HG03175 (cell line): ENCODE data around the gene ASB11.
A peak's percentile ranks its signal among the peaks of the same experiment; 100 is the strongest.

Experiments
- ATAC-seq: cut with Tn5 transposase; IDR thresholded peaks from one replicate; pipeline ENCODE4 v1.9.1; 2021; ENCODE audit warnings: mild to moderate bottlenecking, moderate library complexity; ENCODE audit not compliant: unreplicated experiment

Gene ASB11, protein sequence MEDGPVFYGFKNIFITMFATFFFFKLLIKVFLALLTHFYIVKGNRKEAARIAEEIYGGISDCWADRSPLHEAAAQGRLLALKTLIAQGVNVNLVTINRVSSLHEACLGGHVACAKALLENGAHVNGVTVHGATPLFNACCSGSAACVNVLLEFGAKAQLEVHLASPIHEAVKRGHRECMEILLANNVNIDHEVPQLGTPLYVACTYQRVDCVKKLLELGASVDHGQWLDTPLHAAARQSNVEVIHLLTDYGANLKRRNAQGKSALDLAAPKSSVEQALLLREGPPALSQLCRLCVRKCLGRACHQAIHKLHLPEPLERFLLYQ

DNA sequence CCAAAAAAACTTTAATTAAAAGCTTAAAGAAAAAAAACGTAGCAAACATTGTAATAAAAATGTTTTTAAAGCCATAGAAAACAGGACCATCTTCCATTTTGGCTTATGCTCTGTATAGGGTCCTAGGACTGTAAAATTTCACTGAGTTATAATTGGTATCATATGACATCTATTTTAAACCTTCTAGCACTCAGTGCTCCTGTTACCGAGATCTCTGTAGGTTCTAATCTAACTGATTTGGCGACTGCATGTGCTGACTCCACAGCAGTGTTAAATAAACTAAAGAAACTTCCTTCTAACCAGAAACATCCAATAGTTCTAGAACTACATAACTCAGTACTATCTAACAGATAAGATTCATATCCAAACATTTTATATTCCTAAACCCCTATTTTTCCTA is at the start of gene ASB11:
TSS of gene ASB11 (minus strand) at position 132 of the 400 bp plus-strand sequence. CDS start at position 97, 35 bp downstream.
- no peak for ATAC-seq

DNA sequence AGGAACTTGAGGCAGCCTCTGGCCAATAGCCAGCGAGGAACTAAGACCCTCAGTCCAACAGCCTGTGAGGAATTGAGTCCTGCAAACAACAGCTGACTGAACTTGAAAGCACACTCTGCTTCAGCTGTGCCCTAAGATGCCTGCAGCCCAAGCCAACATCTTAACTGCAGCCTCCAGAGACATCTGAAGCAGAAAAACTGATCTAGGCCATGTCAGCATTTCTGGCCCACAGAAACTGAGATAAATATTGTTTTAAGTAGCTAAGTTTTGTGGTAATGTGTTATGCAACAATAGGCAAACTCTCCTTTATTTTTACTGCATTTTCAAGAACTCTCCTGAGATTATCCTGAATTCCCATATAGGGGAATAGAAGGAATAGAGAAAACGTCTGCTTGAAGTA is 44.3 kb upstream of the ASB11 start:
- ATAC-seq: no peak

DNA sequence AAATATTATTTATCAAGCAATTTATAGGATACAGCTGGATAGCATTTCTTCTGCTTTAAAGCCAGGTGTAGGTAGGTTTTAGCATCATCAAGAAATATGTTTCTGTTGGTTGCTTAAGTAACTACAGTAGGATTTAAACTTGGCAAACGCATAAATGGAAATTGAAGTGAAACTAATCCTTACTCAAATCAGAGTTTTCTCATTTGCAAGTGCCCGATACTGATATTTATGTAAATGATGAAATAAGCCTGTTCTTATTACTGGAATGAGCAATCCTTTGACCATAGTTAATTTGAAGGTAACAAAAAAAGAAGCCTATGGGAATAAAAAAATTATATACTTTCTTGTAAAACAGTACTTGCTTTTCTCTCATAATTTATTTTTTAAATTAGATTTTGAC is 43.1 kb upstream of the ASB11 start:
- ATAC-seq: peak; percentile 42

DNA sequence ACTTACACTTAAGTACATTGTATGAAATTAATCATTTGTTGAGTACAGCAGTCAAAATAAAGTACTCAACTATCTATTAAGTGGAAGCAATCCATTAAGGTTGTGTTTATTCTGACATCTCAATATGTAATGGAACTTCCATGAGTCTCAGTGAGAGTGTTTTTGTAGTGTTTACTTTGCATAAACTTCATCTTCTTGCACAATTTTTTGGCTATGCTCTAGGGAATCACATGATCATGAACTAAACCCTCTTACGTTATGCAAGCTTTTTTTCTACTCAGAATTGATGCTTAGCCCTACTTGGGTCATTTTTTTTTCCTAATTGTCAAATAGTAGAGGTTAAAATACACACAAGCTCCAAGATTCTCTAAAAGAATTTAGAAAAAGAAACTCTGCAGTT is 41.0 kb upstream of the ASB11 start:
- no peak for ATAC-seq

DNA sequence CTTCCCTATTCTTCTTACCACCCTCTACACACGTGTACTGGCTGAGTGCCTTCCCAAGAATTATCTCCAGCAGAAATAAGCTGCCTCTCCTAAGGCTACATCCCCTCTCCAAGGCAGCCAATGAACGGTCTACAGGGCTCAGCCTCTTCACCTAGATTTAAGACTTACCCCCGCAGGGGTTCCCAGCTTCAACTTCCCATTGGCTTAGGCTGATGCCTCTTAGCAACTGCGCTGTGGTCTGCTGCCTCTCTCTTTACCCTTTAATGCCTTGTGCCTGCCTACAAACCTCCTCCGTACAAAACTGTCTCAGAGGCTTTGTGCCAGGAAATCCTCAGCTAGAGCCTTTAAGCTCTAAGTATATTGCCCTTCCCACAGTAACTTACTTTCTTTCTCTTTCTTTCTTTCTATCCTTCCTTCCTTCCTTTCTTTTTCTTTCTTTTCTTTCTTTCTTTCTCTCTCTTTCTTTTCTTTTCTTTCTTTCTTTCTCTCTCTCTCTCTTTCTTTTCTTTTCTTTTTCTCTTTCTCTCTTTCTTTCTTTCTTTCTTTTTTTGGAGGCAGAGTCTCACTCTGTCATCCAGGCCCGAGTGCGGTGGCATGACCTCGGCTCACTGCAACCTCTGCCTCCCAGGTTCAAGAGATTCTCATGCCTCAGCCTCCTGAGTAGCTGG is 35.0 kb upstream of the ASB11 start:
- no peak for ATAC-seq

DNA sequence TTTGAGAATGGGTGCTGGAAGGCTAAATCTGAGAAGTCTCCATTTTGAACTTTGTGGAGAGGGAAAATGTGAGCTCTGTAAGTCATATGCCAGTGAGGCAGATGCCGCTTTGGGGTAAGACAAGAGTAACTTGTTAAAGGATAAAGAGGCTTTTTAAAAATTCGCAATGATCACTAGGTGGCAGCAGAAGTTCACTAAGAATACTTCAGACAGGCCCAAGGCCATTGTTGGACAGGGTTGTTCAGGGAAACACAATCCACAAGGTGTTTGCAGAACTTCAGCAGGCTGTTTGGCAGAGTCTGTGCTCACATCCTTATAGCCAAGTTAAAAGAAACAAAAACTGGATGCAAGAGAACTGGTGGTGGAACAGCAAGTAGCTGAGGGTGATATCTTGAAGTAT is 33.6 kb upstream of the ASB11 start:
- peak; percentile 50 for ATAC-seq

DNA sequence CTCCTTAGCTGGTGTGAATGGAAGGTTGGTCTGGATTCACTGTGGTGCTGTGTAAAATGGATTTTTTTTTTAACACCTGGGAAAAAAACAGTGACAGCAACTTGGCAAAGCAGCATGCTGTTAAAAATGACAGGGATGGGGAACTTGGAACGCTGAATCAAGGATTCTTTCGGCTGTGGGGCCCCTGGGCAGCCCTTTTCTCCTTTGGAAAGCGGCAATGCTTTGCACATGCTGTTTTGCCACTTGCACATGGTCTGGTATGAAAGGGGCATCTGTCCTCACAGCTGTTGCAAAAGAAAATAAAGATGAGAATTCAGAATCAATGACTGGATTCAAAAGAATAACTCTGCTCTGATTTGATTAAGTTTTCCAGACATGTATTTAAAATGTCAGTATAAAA is 30.5 kb upstream of the ASB11 start:
- no peak for ATAC-seq

DNA sequence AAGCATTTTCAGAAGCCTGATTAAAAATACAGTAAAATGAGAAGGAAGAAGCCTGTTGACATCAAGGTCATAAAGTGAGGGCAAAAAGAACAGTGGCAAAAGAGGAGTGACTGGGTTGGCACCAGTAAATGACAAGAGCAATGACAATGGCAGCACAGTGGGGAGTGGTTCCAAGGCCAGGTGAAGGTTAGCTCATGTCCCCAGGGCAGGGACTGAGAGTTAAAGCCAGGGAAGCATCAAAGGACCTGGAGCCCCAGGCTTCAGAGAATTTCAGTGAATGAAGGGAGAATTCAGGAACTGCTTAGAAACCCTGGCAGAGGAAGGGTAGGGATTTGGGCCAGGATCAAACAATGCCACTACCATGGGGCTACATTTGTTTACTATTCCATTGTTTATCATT is 28.7 kb upstream of the ASB11 start:
- ATAC-seq: no peak

DNA sequence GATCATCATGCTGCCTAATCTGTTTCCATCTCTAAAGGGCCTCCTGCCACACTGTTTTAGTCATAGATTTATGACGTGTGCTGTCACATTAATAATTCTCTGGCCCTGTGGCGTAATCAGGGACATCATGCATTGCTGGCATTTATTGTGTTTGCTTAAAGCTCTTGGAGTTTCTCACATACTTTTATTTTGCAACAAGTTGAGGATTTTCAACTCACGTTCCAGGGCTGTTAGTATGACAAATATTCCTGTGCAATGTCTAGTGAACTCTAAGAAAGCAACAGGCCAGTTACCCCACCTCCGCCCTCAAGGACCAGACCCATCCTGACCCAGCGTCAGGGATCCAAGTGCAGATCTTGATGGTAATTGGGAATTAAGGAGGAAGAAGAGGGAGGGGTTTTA is 27.6 kb upstream of the ASB11 start:
- ATAC-seq: no peak

DNA sequence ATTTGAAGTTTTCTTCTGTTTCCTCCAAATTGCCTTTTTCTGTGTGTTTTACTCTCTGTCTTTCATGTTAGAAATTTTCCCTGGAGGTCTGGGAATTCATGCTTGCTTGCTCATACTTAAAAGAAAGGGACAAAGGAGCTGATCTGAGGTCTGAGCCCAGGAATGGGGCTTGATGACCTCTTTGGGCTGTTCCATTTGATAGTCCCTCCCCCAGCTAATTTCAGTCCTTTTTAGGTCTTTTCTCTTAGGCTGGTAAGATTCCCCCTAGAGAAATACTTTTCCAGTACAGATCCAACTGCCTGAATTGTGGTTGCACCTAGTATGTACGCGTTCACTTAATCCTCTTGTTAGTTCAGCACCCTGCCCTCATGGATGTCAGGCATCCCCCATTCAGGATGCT is 25.4 kb upstream of the ASB11 start:
- no peak for ATAC-seq

DNA sequence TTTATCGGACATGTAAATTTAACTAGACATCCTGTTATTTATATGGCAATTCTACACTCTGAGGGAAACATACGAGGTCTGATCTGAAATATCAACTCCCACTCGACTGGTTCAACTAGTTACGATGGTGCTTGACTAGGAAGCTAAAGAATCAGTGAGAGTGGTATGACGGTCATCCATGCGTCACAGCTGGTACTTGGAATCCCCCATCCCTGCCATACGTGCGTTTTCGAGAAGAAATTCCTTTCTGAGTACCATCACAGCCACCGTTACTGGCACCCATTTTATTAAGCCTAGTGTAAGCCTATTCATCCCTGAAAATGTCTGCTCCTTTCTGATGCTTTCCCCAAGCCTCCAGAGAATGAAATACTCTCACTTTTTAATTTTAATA is 20.6 kb upstream of the ASB11 start:
- no peak for ATAC-seq

DNA sequence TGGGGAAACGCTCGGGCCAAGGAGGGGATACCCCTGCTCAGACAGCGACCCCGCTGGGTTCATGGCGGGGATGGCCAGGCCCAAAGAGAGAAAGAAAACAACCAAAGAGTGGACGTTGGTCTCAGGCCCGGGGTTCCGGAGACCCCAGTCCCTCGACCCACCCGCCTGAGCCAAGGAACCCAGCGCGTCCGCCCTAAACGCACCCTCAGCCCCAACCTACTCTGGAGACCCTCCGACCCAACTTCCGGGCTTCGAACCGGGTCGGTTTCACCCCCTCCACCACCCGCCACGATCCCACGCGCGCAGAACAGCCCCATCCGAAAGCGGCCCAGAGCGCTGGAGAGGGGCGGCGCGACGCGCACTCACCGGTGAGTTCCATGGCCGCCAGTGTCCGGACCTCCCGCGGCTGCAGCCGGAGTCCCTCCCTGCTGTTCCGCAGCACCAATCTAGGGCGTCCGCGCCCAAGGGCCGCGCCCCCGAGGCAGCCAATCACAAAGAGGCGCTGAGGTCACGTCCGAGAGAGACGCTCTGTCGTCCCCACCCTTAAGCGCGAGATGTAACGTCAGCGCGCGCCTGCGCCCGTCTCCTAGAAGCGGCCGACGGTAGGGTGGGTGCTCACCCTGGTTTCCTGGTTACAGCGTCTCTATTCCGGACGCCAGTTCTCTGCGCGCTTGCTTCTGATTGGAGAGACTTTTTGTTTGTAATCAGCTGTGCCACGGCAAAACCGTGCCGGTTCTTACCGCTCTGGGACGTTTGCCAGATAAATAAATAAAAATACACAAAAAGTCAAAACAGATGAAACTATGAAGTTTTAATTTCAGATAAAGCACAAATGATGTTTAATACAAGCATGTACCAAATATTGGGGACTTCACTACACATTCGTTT is 19.9 kb upstream of the ASB11 start, which contains the start of gene PIGA:
TSS of gene PIGA (minus strand) at position 389 of the 888 bp plus-strand sequence. CDS start 3,593 bp downstream, outside the sequence.
- ATAC-seq: peak; percentile 100

DNA sequence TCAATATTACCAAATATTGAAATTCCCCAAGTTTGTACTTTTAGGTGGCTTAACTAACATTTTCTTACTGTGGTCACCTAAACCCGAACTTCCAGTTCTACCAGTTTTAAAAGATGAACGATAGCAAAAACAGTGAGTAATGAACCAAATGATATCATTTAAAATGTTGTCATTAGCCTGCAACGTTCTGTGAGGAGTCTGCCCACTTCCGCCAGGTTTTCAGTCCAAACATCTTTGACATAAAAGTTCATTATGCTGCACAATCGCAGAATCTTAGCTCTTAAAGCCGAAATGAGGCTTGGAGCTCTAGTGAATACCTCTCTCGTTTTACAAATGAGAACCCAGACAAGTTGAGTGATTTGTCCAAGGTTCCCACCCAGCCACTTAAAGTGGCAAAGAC is 19.1 kb upstream of the ASB11 start:
- ATAC-seq: no peak

DNA sequence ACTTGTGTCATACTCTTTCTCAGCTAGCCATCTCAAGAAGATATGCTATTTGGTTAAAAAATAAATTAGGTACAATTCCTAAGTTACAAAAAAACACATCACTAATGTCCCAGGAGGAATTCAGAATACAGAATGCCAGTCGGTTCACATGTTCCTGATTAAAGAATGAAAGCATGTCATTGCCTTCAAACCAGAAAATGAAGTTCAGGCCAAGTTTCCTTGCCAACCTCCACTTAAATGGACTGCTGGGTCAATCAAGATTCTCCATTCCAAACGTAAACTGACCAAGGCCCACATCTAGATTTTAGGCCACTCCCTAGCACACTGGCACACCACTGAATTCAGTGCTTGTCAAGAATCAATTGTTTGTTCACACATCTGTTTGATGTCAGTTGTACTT is 13.4 kb upstream of the ASB11 start:
- no peak for ATAC-seq

DNA sequence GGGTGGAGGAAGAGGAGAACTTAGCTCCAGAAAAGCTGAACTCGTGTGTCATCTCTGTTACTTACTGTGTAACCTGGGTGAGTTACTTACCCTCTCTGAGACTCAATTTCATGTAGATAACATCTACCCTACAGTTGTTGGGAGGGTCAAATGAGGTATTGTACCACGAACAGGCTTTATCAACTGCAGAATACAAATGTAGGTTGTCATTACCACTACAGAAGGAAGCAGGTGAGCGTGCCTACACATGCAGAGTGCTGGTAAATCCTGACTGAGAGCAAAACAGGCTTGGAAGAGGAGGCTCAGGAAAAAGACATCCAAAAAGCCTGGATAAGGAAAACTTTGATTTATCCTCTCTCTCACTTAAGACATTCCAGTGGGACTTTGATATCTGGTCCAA is 12.7 kb upstream of the ASB11 start:
- no peak for ATAC-seq

DNA sequence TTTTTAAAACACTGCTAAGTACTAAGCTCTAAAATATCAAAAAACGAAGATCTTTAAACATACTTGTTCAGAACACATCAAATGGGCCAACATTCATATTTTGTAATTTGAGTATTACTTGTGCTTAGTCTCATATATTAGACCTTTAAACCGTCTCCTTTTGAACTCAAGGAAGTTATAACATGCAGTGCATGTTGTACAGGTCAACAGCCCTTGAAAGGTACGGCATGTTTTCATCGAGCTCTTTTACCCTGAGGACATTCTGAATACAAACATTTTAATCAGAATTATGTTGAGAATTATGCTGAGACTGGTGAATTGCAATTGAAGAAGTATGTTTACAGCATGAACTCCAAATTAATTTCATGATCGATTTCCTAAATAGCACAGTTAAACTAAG is 7.0 kb upstream of the ASB11 start:
- no peak for ATAC-seq

DNA sequence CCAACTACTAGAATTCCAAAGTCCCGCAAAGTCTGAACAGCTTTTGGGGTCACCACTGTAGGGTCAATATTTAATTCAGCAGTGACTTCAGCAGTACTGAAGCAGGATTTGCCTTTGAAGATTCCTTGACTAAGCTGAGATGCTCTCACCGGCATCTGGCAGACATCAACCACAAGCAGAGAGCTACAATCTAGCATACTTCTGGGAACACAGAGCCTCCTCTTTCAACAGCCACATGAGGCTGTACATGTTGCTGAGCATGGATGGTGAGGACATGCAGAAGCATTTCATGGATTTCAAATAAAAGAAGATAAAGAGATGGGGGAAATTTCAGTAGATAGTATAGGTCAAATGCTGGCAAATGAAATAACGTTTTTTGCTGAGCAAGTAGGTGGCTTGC is 6.6 kb upstream of the ASB11 start:
- no peak for ATAC-seq

DNA sequence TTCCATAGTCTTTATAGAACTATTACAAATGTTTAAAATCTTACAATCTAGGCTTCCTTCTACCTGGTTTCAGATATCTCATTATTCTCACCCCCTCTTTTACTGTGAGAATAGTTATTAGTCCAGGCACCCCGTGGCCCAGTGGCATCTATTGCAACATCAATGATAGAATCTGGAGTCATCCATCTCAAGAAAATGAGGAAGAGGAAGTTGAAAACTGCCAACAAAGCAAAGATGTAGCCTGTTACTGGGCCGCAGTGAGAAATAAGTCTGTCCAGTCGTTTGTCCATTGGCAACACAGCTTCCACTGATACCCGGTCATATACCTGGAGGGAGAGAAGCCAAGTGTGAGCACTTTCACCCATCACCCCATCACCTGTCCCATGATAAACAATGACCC is 6.0 kb upstream of the ASB11 start:
- ATAC-seq: no peak

DNA sequence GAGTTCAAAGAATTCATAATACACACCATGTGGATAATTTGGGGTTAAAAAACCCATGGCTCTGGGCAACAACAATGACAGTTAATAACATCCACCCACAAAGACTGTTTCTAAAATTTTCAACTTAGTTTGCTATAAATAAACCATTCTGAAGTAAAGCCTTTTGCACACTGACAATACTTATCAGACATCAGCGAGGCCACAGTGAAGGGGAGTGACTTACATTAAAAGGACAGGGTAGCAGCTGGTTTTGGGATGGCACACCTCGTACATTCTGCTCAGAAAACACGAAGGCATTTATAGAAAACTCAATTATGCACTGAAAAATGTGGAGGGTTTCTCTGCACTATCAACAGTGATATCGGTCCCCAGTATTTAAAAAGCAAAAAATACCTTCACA is 4.9 kb upstream of the ASB11 start:
- no peak for ATAC-seq

DNA sequence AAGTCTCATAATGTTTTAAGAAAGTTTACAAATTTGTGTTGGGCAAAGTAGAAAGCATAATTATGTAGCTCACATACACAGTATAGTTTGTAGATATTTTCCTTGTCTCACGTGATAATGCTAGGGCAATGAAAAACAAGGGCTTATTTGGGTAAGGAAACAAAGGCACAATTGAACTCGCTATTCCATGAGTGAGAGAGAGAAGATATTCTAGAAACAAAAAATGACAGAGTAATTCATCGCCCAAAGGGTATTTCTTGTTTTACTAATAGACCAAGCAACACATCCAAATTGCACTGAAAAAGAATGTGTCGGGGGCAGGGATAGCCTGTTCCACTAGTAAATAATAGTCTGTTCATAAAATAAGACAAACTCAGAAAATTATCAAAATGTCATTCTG is 3.6 kb upstream of the ASB11 start:
- no peak for ATAC-seq

DNA sequence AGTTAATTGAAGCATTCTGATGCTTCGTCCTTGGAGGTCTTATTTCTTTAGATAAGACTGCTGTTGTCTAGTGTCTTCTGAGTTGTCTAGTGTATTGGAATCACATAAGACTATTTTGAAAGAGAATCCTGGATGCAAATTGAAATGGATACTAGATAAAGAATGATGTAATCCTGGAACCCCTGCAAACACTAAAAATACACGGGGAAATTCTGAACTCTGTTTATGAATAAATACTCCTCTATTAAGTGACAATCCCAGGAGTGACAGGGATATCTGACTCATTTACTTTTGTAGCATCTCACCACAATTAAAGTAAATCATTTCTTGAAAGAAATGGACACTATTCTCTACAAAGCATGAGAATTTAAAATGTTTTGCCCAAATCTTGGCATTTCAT is 968 bp downstream of the ASB11 start:
- ATAC-seq: no peak

DNA sequence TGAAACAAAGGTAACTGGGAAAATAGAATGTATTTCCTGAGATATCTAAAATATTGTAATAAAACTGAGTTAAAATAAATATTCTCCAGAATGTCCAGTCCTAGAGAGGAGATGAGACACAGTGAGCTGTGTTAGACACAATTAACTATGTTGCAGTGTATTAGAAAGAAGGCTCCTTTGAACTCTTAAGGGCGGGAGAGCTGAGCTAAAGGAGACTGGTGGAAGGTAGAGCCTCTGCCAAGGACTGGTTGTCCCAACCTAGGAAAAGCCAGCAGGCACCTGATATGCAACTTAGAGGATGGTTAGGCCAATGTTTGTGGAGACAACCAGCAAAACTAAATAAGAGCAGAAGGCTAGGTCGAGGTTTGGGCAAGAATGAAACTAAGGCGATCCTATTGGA is 4.3 kb downstream of the ASB11 start:
- ATAC-seq: no peak
